IMR-90 (cell line): ENCODE results near the gene LRRC36. TPM values are rescaled to one million over a fixed set of nuclear protein-coding genes. Genes with fewer than 3 reads are reported as not detected.

ENCODE experiments used
- ATAC-seq: fragments of 200-7000 bp; cut with Tn5 transposase; 2 replicates; pipeline ENCODE4 v1.9.1; 2020; ENCODE audit warnings: low read depth, mild to moderate bottlenecking, moderate library complexity
- BruUV-seq: library from RNA; stranded (reverse); fragments of 400-500 nt; replicated peaks from 2 replicates; lab custom pipeline; 2021; lab: Mats Ljungman, UMichigan
- CTCF ChIA-PET: fragments of 300-600 bp; formaldehyde crosslinking; extraction: SDS; loops from one replicate; lab custom pipeline; 2021; ENCODE audit warnings: antibody characterized with exemption; lab: Yijun Ruan, JAX
- POLR2A ChIA-PET: fragments of 300-600 bp; sonication (Branson Sonifier 250); formaldehyde crosslinking; loops from one replicate; lab custom pipeline; 2022; ENCODE audit warnings: antibody characterized with exemption; ENCODE audit not compliant: unreplicated experiment; lab: Charles Lee
- DNase-seq: peaks from one replicate; pipeline ENCODE4 v3.0.0; 2013
- H2AFZ ChIP-seq: replicated peaks from 2 replicates; pipeline ENCODE3; 2013; ENCODE audit warnings: low read length, mild to moderate bottlenecking; ENCODE audit not compliant: poor library complexity
- H2AK5ac ChIP-seq: 2 replicates; pipeline ENCODE4 v1.6.1; 2013; ENCODE audit warnings: low read depth, low read length, inconsistent platforms
- H2AK9ac ChIP-seq: replicated peaks from 2 replicates; pipeline ENCODE3; 2013; ENCODE audit warnings: mild to moderate bottlenecking, low read depth, low read length, moderate library complexity; ENCODE audit not compliant: poor library complexity
- H2BK120ac ChIP-seq: 2 replicates; pipeline ENCODE4 v1.6.1; 2013; ENCODE audit warnings: low read depth, low read length, inconsistent platforms
- H2BK15ac ChIP-seq: 3 replicates; pipeline ENCODE4 v1.6.1; 2013; ENCODE audit warnings: low read depth, low read length, inconsistent platforms
- H2BK20ac ChIP-seq: 2 replicates; pipeline ENCODE4 v1.6.1; 2013; ENCODE audit warnings: low read depth, mild to moderate bottlenecking, inconsistent platforms, low read length, moderate library complexity
- H2BK5ac ChIP-seq: 2 replicates; pipeline ENCODE4 v1.6.1; 2013; ENCODE audit warnings: mild to moderate bottlenecking, low read depth, low read length, inconsistent platforms; ENCODE audit not compliant: poor library complexity, severe bottlenecking
- H3K14ac ChIP-seq: replicated peaks from 2 replicates; pipeline ENCODE4 v1.6.1; 2013; ENCODE audit warnings: low read depth, low read length, inconsistent platforms
- H3K18ac ChIP-seq: 2 replicates; pipeline ENCODE4 v1.6.1; 2013; ENCODE audit warnings: low read depth, low read length, control low read depth
- H3K23ac ChIP-seq: 2 replicates; pipeline ENCODE4 v1.6.1; 2013; ENCODE audit warnings: low read depth, low read length, inconsistent platforms
- H3K27ac ChIP-seq: 2 replicates; pipeline ENCODE4 v1.5.1; 2013; ENCODE audit warnings: mild to moderate bottlenecking, control low read depth, low read length; ENCODE audit not compliant: insufficient read depth
- H3K27me3 ChIP-seq: 2 replicates; pipeline ENCODE4 v1.6.1; 2013; ENCODE audit warnings: low read length; ENCODE audit not compliant: control insufficient read depth, insufficient read depth
- H3K36me3 ChIP-seq: 2 replicates; pipeline ENCODE4 v1.6.1; 2013; ENCODE audit warnings: low read length, mixed read lengths; ENCODE audit not compliant: control insufficient read depth, insufficient read depth
- H3K4ac ChIP-seq: 2 replicates; pipeline ENCODE4 v1.6.1; 2013; ENCODE audit warnings: low read depth, low read length, inconsistent platforms
- H3K4me1 ChIP-seq: 2 replicates; pipeline ENCODE4 v1.6.1; 2013; ENCODE audit warnings: low read length, mixed read lengths; ENCODE audit not compliant: control insufficient read depth, insufficient read depth
- H3K4me2 ChIP-seq: 2 replicates; pipeline ENCODE4 v1.6.1; 2013; ENCODE audit warnings: low read depth, mild to moderate bottlenecking, control low read depth, low read length, moderate library complexity
- H3K4me3 ChIP-seq: 2 replicates; pipeline ENCODE4 v1.5.1; 2013; ENCODE audit warnings: low read depth, mild to moderate bottlenecking, control low read depth, low read length, moderate library complexity; ENCODE audit not compliant: insufficient read depth
- H3K56ac ChIP-seq: 2 replicates; pipeline ENCODE4 v1.6.1; 2013; ENCODE audit warnings: low read length, inconsistent platforms; ENCODE audit not compliant: insufficient read depth; ENCODE audit errors: extremely low read depth
- H3K79me1 ChIP-seq, 2 experiments: 2 replicates each; pipeline ENCODE4 v1.6.1; 2013; ENCODE audit warnings: low read length in 2 of 2, inconsistent platforms in 1 of 2, low read depth in 1 of 2
- H3K9ac ChIP-seq: 2 replicates; pipeline ENCODE4 v1.6.1; 2013; ENCODE audit warnings: low read depth, low read length, control low read depth
- H3K9me1 ChIP-seq: 2 replicates; pipeline ENCODE4 v1.6.1; 2013; ENCODE audit warnings: low read length, inconsistent platforms; ENCODE audit not compliant: insufficient read depth
- H3K9me3 ChIP-seq: 2 replicates; pipeline ENCODE4 v1.6.1; 2013; ENCODE audit warnings: low read length; ENCODE audit not compliant: control insufficient read depth, insufficient read depth
- H4K20me1 ChIP-seq: 2 replicates; pipeline ENCODE4 v1.6.1; 2013; ENCODE audit warnings: low read length, inconsistent platforms; ENCODE audit not compliant: insufficient read depth
- H4K5ac ChIP-seq: 2 replicates; pipeline ENCODE4 v1.6.1; 2013; ENCODE audit warnings: mild to moderate bottlenecking, low read depth, low read length, control low read depth
- H4K8ac ChIP-seq, 2 experiments: 2 replicates each; pipeline ENCODE4 v1.6.1; 2013; ENCODE audit warnings: low read depth in 2 of 2, low read length in 2 of 2, control low read depth in 1 of 2, inconsistent platforms in 1 of 2
- H4K91ac ChIP-seq: 2 replicates; pipeline ENCODE4 v1.6.1; 2013; ENCODE audit warnings: low read depth, low read length, inconsistent platforms; ENCODE audit not compliant: insufficient read depth
- BHLHE40 ChIP-seq: fragments of 150-350 bp; IDR thresholded peaks from 2 replicates; pipeline ENCODE4 v1.6.1; 2016; ENCODE audit warnings: mild to moderate bottlenecking, low read depth, low read length
- CEBPB ChIP-seq: IDR thresholded peaks from 2 replicates; pipeline ENCODE4 v1.6.1; 2012; ENCODE audit warnings: low read depth, low read length, improper control_type of control experiment
- CHD1 ChIP-seq: IDR thresholded peaks from 2 replicates; pipeline ENCODE4 v1.6.1; 2012; ENCODE audit warnings: low read depth, low read length, improper control_type of control experiment
- CTCF ChIP-seq: conservative IDR thresholded peaks from 2 replicates; pipeline ENCODE4 v1.5.1; 2012; ENCODE audit warnings: mild to moderate bottlenecking, low read depth, low read length, improper control_type of control experiment
- MAZ ChIP-seq: IDR thresholded peaks from 2 replicates; pipeline ENCODE4 v1.6.1; 2012; ENCODE audit warnings: low read depth, mild to moderate bottlenecking, low read length, improper control_type of control experiment, moderate library complexity, borderline replicate concordance
- NFE2L2 ChIP-seq: fragments of 150-350 bp; IDR thresholded peaks from 2 replicates; pipeline ENCODE4 v1.6.1; 2016; ENCODE audit warnings: low read depth, mild to moderate bottlenecking, low read length
- POLR2A ChIP-seq: IDR thresholded peaks from 2 replicates; pipeline ENCODE4 v1.6.1; 2012; ENCODE audit warnings: mild to moderate bottlenecking, low read depth, low read length
- RAD21 ChIP-seq: IDR thresholded peaks from 2 replicates; pipeline ENCODE4 v1.6.1; 2012; ENCODE audit warnings: low read length, improper control_type of control experiment
- RCOR1 ChIP-seq: IDR thresholded peaks from 2 replicates; pipeline ENCODE4 v1.6.1; 2012; ENCODE audit warnings: mild to moderate bottlenecking, low read length, improper control_type of control experiment; ENCODE audit not compliant: insufficient replicate concordance
- SMC3 ChIP-seq: fragments of 150-350 bp; IDR thresholded peaks from 2 replicates; pipeline ENCODE4 v1.6.1; 2016; ENCODE audit warnings: low read depth, mild to moderate bottlenecking, antibody characterized with exemption, low read length, moderate library complexity
- USF2 ChIP-seq: fragments of 150-350 bp; IDR thresholded peaks from 2 replicates; pipeline ENCODE4 v1.6.1; 2017; ENCODE audit warnings: mild to moderate bottlenecking, antibody characterized with exemption, low read length, low read depth
- WGBS, 2 experiments: methylation state at CpG; one replicate each; pipeline versions ENCODE4 v1.1.5 to v1.1.7; 2013; ENCODE audit warnings: missing lambda C conversion rate in 2 of 2; ENCODE audit not compliant: insufficient read length in 1 of 2; ENCODE audit errors: extremely low coverage in 2 of 2; 5-methylcytosine and 5-hydroxymethylcytosine counted together
- dilution Hi-C: fragments of 300-500 bp; cut with HindIII; formaldehyde crosslinking; loops from one replicate; pipeline ENCODE4 v1.14.3; 2018; ENCODE audit warnings: low sequenced_read_pairs; ENCODE audit not compliant: unreplicated experiment
- in situ Hi-C: fragments of 300-500 bp; cut with MboI; formaldehyde crosslinking; loops from 3 replicates; pipeline ENCODE4 v1.14.3; 2019; ENCODE audit warnings: low sequenced_read_pairs, inconsistent platforms, mixed read lengths
- intact Hi-C: fragments of 100-400 bp; cut with micrococcal nuclease; formaldehyde crosslinking; loops from 2 replicates; pipeline ENCODE4 v1.10.0; 2022
- polyA plus RNA-seq, 3 experiments: library from polyadenylated mRNA; depleted of rRNA; stranded (reverse); fragments of >200 nt; gene quantifications; 2 replicates each; pipeline ENCODE4 v1.2.3, GENCODE V29; 2012; ENCODE audit warnings: low replicate concordance in 1 of 3
- total RNA-seq: library from RNA; depleted of rRNA; stranded (reverse); fragments of >200 nt; gene quantifications from 2 replicates; pipeline ENCODE4 v1.2.3, GENCODE V29; 2012

Gene LRRC36
- total and polyA plus RNA-seq, 2 of the 4 experiments (the other 2 are of a cell fraction), result 0.18 to 0.29 TPM

GRCh38 chr16:67294171-67294757 lies 32.4 kb upstream of the LRRC36 start:
- DNase-seq (no peak), ATAC-seq (no peak)
- no peak overlapping the region for H3K56ac ChIP-seq
- peak overlapping the region; percentile 77 for H2BK20ac ChIP-seq
- H2BK120ac ChIP-seq, result peak overlapping the region; percentile 0
- H2BK15ac ChIP-seq, result peak overlapping the region; percentile 49; the same call in 2 of the 3 replicates
- 0 out of 2 replicates have a peak overlapping the region, but pooled peaks have one; percentile 24 for H3K23ac ChIP-seq
- H3K14ac ChIP-seq, result peak overlapping the region; percentile 33
- no peak overlapping the region for H3K4me2 ChIP-seq
- H2AK9ac ChIP-seq, result peak overlapping the region; percentile 56
- no peaks in the 10 kb centered on the region for H3K36me3 ChIP-seq
- 0 out of 2 replicates have a peak overlapping the region, but pooled peaks have one; percentile 8 for H4K5ac ChIP-seq
- no TSS peak for BruUV-seq
- H4K8ac ChIP-seq, result no peak overlapping the region
- H3K4ac ChIP-seq, result peak overlapping the region; percentile 30
- no peak overlapping the region for H2BK5ac ChIP-seq
- in situ Hi-C loops (no loop called here), dilution Hi-C loops (no loop called here), intact Hi-C loops (no loop called here)
- H2AK5ac ChIP-seq, result peak overlapping the region; percentile 66; the same call in 1 of the 2 replicates
- WGBS, 2 experiments, result no CpG with 5 or more reads among the region's 4 CpGs
- peak overlapping the region; percentile 19; the same call in 1 of the 2 replicates for H3K18ac ChIP-seq
- no peaks in the 10 kb centered on the region; the same call in 1 of the 2 replicates for H4K20me1 ChIP-seq
- POLR2A ChIA-PET, result no interaction called here
- peaks cover 26% of the 10 kb centered on the region for H3K9me1 ChIP-seq
- no peak overlapping the region for H3K4me3 ChIP-seq
- peaks cover 31% of the 10 kb centered on the region for H3K4me1 ChIP-seq
- no peaks in the 10 kb centered on the region for H3K27me3 ChIP-seq
- no peak overlapping the region for H3K9ac ChIP-seq
- H3K79me1 ChIP-seq, result no peaks in the 10 kb centered on the region
- H2AFZ ChIP-seq, result no peak overlapping the region
- H4K91ac ChIP-seq, result 0 out of 2 replicates have a peak overlapping the region, but pooled peaks have one; percentile 51
- CTCF ChIA-PET, result interaction anchor here (0.5 kb wide), 1 partner anchor 38 kb away, joined by 3 read pairs; no protein-coding TSS in a partner anchor
- TF ChIP-seq RCOR1, result no peak
- TF ChIP-seq CTCF, result no peak
- no peak for TF ChIP-seq USF2
- no peak for TF ChIP-seq RAD21
- no peak for TF ChIP-seq BHLHE40
- no peak for TF ChIP-seq NFE2L2
- TF ChIP-seq POLR2A, result no peak
- TF ChIP-seq CEBPB, result no peak
- no peak for TF ChIP-seq MAZ
- no peak for TF ChIP-seq CHD1
- TF ChIP-seq SMC3, result no peak
- no peaks in the 10 kb centered on the region for H3K9me3 ChIP-seq
- no peak overlapping the region for H3K27ac ChIP-seq
